HEK293 (cell line): ENCODE measurements around the gene TMEM41B.

Experiments used
- CTCF ChIA-PET: fragments of 350-600 bp; formaldehyde crosslinking; extraction: SDS; loops from one replicate; lab custom pipeline; 2021; ENCODE audit warnings: antibody characterized with exemption; lab: Yijun Ruan, JAX
- POLR2A ChIA-PET: fragments of 300-600 bp; formaldehyde crosslinking; extraction: SDS; loops from one replicate; lab custom pipeline; 2020; ENCODE audit warnings: antibody characterized with exemption, inconsistent platforms; lab: Yijun Ruan, JAX
- H3K27ac ChIP-seq: fragments of 200-500 bp; sonication (Bioruptor generic); 2 replicates; pipeline ENCODE4 v1.5.1; 2014; ENCODE audit warnings: low read depth, low read length, control low read depth, inconsistent platforms; ENCODE audit errors: extremely low read depth
- H3K36me3 ChIP-seq, 2 experiments: fragments of 200-500 bp in 1 of 2; sonication (Bioruptor generic) in 1 of 2; 1 replicate in 1 of 2; 2 replicates in 1 of 2; pipeline ENCODE4 v1.5.1; 2014 to 2017; ENCODE audit warnings: inconsistent platforms in 2 of 2, low read length in 2 of 2; ENCODE audit not compliant: control insufficient read depth in 2 of 2, insufficient read depth in 1 of 2
- H3K4me1 ChIP-seq: fragments of 200-500 bp; sonication (Bioruptor generic); 2 replicates; pipeline ENCODE4 v1.5.1; 2014; ENCODE audit warnings: mild to moderate bottlenecking, low read length, inconsistent platforms; ENCODE audit not compliant: control insufficient read depth, insufficient read depth
- H3K4me3 ChIP-seq: 2 replicates; pipeline ENCODE4 v1.5.1; 2011; ENCODE audit warnings: low read depth, mild to moderate bottlenecking, control low read depth, low read length, moderate library complexity
- H3K9me3 ChIP-seq: fragments of 200-500 bp; sonication (Bioruptor generic); 2 replicates; pipeline ENCODE4 v1.5.1; 2014; ENCODE audit warnings: low read depth, low read length, inconsistent platforms; ENCODE audit not compliant: control insufficient read depth, insufficient read depth
- GLI2 ChIP-seq: fragments of 450-650 bp; formaldehyde crosslinking; IDR thresholded peaks from 2 replicates; pipeline ENCODE4; 2017; ENCODE audit warnings: missing biosample characterization, missing genetic modification characterization, low read depth, borderline replicate concordance
- MEIS1 ChIP-seq: sonication (generic); formaldehyde crosslinking; IDR thresholded peaks from 2 replicates; pipeline ENCODE4 v1.8.1; 2022; ENCODE audit warnings: missing genetic modification reagents, mild to moderate bottlenecking, borderline replicate concordance
- PRDM1 ChIP-seq: fragments of 450-650 bp; formaldehyde crosslinking; IDR thresholded peaks from 2 replicates; pipeline ENCODE4; 2016; ENCODE audit warnings: missing biosample characterization, missing genetic modification characterization
- PRDM10 ChIP-seq: fragments of 450-650 bp; formaldehyde crosslinking; IDR thresholded peaks from 2 replicates; pipeline ENCODE4 v1.5.1; 2016; ENCODE audit warnings: missing biosample characterization, missing genetic modification characterization
- SP3 ChIP-seq: fragments of 450-650 bp; formaldehyde crosslinking; IDR thresholded peaks from 2 replicates; pipeline ENCODE4 v1.5.1; 2016; ENCODE audit warnings: missing biosample characterization, missing genetic modification characterization
- ZBTB17 ChIP-seq: fragments of 450-650 bp; formaldehyde crosslinking; IDR thresholded peaks from 2 replicates; pipeline ENCODE4 v1.5.1; 2016; ENCODE audit warnings: missing biosample characterization, missing genetic modification characterization
- ZNF292 ChIP-seq: fragments of 450-650 bp; formaldehyde crosslinking; IDR thresholded peaks from 2 replicates; pipeline ENCODE4 v1.5.1; 2016; ENCODE audit warnings: low read depth, missing biosample characterization, missing genetic modification characterization, borderline replicate concordance
- ZNF548 ChIP-seq: fragments of 450-650 bp; formaldehyde crosslinking; IDR thresholded peaks from 2 replicates; pipeline ENCODE4 v1.5.1; 2016; ENCODE audit warnings: missing biosample characterization, missing genetic modification characterization
- ZNF701 ChIP-seq: fragments of 450-650 bp; formaldehyde crosslinking; IDR thresholded peaks from 2 replicates; pipeline ENCODE4 v1.5.1; 2016; ENCODE audit warnings: missing biosample characterization, missing genetic modification characterization
- ZSCAN4 ChIP-seq: fragments of 450-650 bp; formaldehyde crosslinking; IDR thresholded peaks from 2 replicates; pipeline ENCODE4 v1.5.1; 2017; ENCODE audit warnings: missing biosample characterization, missing genetic modification characterization
- TF ChIP-seq, protein P1 (sequence below): fragments of 450-650 bp; formaldehyde crosslinking; IDR thresholded peaks from 2 replicates; pipeline ENCODE4 v1.5.1; 2016; ENCODE audit warnings: missing biosample characterization, missing genetic modification characterization
- TF ChIP-seq, protein P2 (sequence below): fragments of 450-650 bp; formaldehyde crosslinking; IDR thresholded peaks from 2 replicates; pipeline ENCODE4 v1.5.1; 2017; ENCODE audit warnings: missing biosample characterization, missing genetic modification characterization

TMEM41B gene

DNA sequence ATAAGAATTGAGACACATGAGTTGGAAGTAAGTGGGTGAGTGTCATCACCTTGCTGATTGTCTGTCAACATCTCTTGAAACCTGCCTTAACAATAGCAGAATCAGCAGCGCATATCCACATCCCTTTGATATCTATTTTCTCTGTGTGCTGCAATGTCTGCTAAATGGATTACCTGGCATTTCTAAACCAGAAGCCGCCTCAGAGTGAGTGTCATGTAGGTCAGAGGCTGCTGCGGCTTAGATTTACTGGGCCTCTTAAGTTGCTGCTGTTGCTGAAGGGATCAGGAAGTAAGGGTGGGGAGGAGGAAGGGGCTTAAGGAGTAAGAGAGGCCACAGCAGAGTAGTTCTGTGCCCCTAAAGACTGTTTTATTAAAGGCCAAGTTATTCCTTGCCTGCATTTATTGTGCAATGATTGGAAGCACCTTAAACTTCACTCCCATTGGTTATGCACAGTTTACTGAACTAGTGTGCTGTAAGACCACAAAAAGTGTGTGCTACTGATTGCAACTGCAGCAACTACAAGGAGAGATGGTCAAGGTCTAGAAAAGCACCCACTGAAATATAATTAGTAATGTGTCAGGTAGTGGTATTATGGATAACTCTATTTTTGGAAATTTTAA, 29.8 kb upstream of the TMEM41B start:
- H3K4me3 ChIP-seq = no peak overlapping the region
- CTCF ChIA-PET = no interaction called here
- no peaks in the 10 kb centered on the region for H3K9me3 ChIP-seq
- no peak overlapping the region for H3K27ac ChIP-seq
- no peak for TF ChIP-seq SP3 (tag by site-specific recombination)
- TF ChIP-seq, protein P1, sequence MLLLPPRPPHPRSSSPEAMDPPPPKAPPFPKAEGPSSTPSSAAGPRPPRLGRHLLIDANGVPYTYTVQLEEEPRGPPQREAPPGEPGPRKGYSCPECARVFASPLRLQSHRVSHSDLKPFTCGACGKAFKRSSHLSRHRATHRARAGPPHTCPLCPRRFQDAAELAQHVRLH = no peak
- no peak for TF ChIP-seq GLI2 (tag by site-specific recombination)
- no peak for TF ChIP-seq ZBTB17 (tag by site-specific recombination)
- no peaks in the 10 kb centered on the region for H3K4me1 ChIP-seq
- POLR2A ChIA-PET = no interaction called here
- H3K36me3 ChIP-seq = no peaks in the 10 kb centered on the region

DNA sequence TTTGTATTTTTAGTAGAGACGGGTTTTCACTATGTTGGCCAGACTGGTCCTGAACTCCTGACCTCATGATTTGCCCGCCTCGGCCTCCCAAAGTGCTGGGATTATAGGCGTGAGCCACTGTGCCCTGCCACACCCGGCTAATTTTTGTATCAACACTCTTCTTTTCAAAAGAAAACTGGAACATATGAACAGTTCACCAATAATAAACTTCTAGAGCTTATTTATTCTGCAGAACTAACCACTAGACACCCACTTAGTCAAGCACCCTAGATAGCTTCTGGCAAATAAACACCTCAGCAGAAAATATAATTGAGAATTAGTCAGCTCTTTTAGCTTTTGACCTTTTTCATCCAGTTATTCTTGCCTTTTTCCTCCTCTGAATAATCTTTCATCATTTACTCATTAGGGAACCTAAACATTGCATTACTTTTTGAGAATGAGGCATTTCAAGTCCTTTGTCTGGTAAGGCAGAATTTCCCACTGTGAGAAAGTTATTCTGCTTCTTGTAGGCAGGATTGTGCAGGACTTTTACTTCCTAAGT, 27.3 kb upstream of the TMEM41B start:
- H3K27ac ChIP-seq = no peak overlapping the region
- POLR2A ChIA-PET = no interaction called here

GRCh38 chr11:9332655-9333054, 18.3 kb upstream of the TMEM41B start:
- Histone ChIP-seq H3K4me1 (no peaks in the 10 kb centered on the region), H3K9me3 (no peaks in the 10 kb centered on the region)
- TF ChIP-seq PRDM1 (0 out of 2 replicates have a peak, but pooled peaks have one; percentile 23), PRDM10 (tag by site-specific recombination) (no peak), ZSCAN4 (tag by site-specific recombination) (peak; percentile 84), MEIS1 (no peak)
- TF ChIP-seq, all 188 proteins: peak for 2
- Histone ChIP-seq H3K36me3 (no peaks in the 10 kb centered on the region), H3K27ac (no peak overlapping the region), H3K4me3 (no peak overlapping the region)
- ChIA-PET CTCF (interaction anchor here (0.6 kb wide), 1 partner anchor 94 kb away, joined by 3 read pairs; no protein-coding TSS in a partner anchor), POLR2A (interaction anchor here (0.7 to 0.8 kb wide), 2 partner anchors 21 to 66 kb away, joined by 3 to 5 read pairs; no protein-coding TSS in a partner anchor)

More for the DNA sequence above, 27.3 kb upstream of the TMEM41B start:
- Histone ChIP-seq H3K36me3 (no peaks in the 10 kb centered on the region), H3K4me3 (no peak overlapping the region), H3K9me3 (no peaks in the 10 kb centered on the region), H3K4me1 (no peaks in the 10 kb centered on the region)
- CTCF ChIA-PET = no interaction called here
- TF ChIP-seq, protein P1 = no peak
- TF ChIP-seq ZSCAN4 (tag by site-specific recombination) (no peak), ZNF548 (no peak), ZNF701 (tag by site-specific recombination) (no peak), ZNF292 (tag by site-specific recombination) (no peak)
- TF ChIP-seq, protein P2, sequence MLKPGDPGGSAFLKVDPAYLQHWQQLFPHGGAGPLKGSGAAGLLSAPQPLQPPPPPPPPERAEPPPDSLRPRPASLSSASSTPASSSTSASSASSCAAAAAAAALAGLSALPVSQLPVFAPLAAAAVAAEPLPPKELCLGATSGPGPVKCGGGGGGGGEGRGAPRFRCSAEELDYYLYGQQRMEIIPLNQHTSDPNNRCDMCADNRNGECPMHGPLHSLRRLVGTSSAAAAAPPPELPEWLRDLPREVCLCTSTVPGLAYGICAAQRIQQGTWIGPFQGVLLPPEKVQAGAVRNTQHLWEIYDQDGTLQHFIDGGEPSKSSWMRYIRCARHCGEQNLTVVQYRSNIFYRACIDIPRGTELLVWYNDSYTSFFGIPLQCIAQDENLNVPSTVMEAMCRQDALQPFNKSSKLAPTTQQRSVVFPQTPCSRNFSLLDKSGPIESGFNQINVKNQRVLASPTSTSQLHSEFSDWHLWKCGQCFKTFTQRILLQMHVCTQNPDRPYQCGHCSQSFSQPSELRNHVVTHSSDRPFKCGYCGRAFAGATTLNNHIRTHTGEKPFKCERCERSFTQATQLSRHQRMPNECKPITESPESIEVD = peak; percentile 26; the same call in 1 of the 2 replicates
